ENCODE results near the gene LTBP1.

LTBP1 gene

GRCh38 chr2:33190393-33190937 is 243.7 kb downstream of the LTBP1 start:
- H4K20me1 ChIP-seq (ENCODE audit: control insufficient read depth, insufficient read depth, low read depth, low read length), result no peaks in the 10 kb centered on the region
- H3K27ac ChIP-seq (ENCODE audit: low read depth, low read length), result no peak overlapping the region
- no peaks in the 10 kb centered on the region for H3K9me3 ChIP-seq (ENCODE audit: control insufficient read depth, insufficient read depth, low read length)
- peaks cover 78% of the 10 kb centered on the region for H3K36me3 ChIP-seq (ENCODE audit: control insufficient read depth, low read length)
- H3K4me1 ChIP-seq (ENCODE audit: control insufficient read depth, low read length), result no peaks in the 10 kb centered on the region
- no peaks in the 10 kb centered on the region for H3K9me2 ChIP-seq (replicated peaks; ENCODE audit: control insufficient read depth, low read length)
- no peak overlapping the region for H3K4me2 ChIP-seq (ENCODE audit: low read length)
- H3F3A ChIP-seq (ENCODE audit: control insufficient read depth, insufficient read depth), result no peaks in the 10 kb centered on the region
- TF ChIP-seq CTCF (IDR thresholded peaks at IDR 0.05; ENCODE audit: low read depth, low read length, poor library complexity, severe bottlenecking), result no peak
- TF ChIP-seq EZH2phosphoT487 (IDR thresholded peaks at IDR 0.05; ENCODE audit: borderline replicate concordance, low read length), result no peak
- H3K27me3 ChIP-seq (ENCODE audit: control insufficient read depth, low read length), result no peaks in the 10 kb centered on the region
- H3K4me3 ChIP-seq (ENCODE audit: low read length), result no peak overlapping the region
- H3K79me2 ChIP-seq (ENCODE audit: control insufficient read depth, low read length), result no peaks in the 10 kb centered on the region

- Histone ChIP-seq H3K4me3 (ENCODE audit: low read length) (no peak overlapping the region), H3K79me2 (ENCODE audit: control insufficient read depth, low read length) (no peaks in the 10 kb centered on the region), H3K27me3 (ENCODE audit: control insufficient read depth, low read length) (no peaks in the 10 kb centered on the region), H3K9me3 (ENCODE audit: control insufficient read depth, insufficient read depth, low read length) (no peaks in the 10 kb centered on the region), H3K9me2 (replicated peaks; ENCODE audit: control insufficient read depth, low read length) (no peaks in the 10 kb centered on the region), H3K36me3 (ENCODE audit: control insufficient read depth, low read length) (peaks cover 54% of the 10 kb centered on the region), H3F3A (ENCODE audit: control insufficient read depth, insufficient read depth) (no peaks in the 10 kb centered on the region), H3K27ac (ENCODE audit: low read depth, low read length) (no peak overlapping the region), H4K20me1 (ENCODE audit: control insufficient read depth, insufficient read depth, low read depth, low read length) (no peaks in the 10 kb centered on the region), H3K4me1 (ENCODE audit: control insufficient read depth, low read length) (no peaks in the 10 kb centered on the region), H3K4me2 (ENCODE audit: low read length) (no peak overlapping the region)
- TF ChIP-seq CTCF (IDR thresholded peaks at IDR 0.05; ENCODE audit: low read depth, low read length, poor library complexity, severe bottlenecking) (no peak), EZH2phosphoT487 (IDR thresholded peaks at IDR 0.05; ENCODE audit: borderline replicate concordance, low read length) (no peak)
These were observed 249.1 kb downstream of the LTBP1 start for GRCh38 chr2:33195891-33196290.

GRCh38 chr2:33196700-33197099 is 249.9 kb downstream of the LTBP1 start:
- Histone ChIP-seq H3K9me3 (ENCODE audit: control insufficient read depth, insufficient read depth, low read length) (no peaks in the 10 kb centered on the region), H3K4me2 (ENCODE audit: low read length) (no peak overlapping the region), H3K4me3 (ENCODE audit: low read length) (no peak overlapping the region), H3K4me1 (ENCODE audit: control insufficient read depth, low read length) (no peaks in the 10 kb centered on the region), H3K9me2 (replicated peaks; ENCODE audit: control insufficient read depth, low read length) (no peaks in the 10 kb centered on the region), H3K27ac (ENCODE audit: low read depth, low read length) (no peak overlapping the region), H3K27me3 (ENCODE audit: control insufficient read depth, low read length) (no peaks in the 10 kb centered on the region), H4K20me1 (ENCODE audit: control insufficient read depth, insufficient read depth, low read depth, low read length) (no peaks in the 10 kb centered on the region), H3K36me3 (ENCODE audit: control insufficient read depth, low read length) (peaks cover 46% of the 10 kb centered on the region), H3F3A (ENCODE audit: control insufficient read depth, insufficient read depth) (no peaks in the 10 kb centered on the region), H3K79me2 (ENCODE audit: control insufficient read depth, low read length) (no peaks in the 10 kb centered on the region)
- TF ChIP-seq CTCF (IDR thresholded peaks at IDR 0.05; ENCODE audit: low read depth, low read length, poor library complexity, severe bottlenecking) (no peak), EZH2phosphoT487 (IDR thresholded peaks at IDR 0.05; ENCODE audit: borderline replicate concordance, low read length) (no peak)

Measured in DOHH2 (cell line).